SKM-1 (cell line): ENCODE results near the gene NRF1.
"Not testable (repeated sequence)": the region's sequence is repeated elsewhere in the genome, so short reads cannot be mapped to it uniquely, and the experiment has no call there.

ENCODE experiments used
- DNase-seq: peaks from one replicate; lab custom pipeline; 2025; ENCODE audit not compliant: unreplicated experiment; lab: John Stamatoyannopoulos, UW

Gene NRF1

DNA sequence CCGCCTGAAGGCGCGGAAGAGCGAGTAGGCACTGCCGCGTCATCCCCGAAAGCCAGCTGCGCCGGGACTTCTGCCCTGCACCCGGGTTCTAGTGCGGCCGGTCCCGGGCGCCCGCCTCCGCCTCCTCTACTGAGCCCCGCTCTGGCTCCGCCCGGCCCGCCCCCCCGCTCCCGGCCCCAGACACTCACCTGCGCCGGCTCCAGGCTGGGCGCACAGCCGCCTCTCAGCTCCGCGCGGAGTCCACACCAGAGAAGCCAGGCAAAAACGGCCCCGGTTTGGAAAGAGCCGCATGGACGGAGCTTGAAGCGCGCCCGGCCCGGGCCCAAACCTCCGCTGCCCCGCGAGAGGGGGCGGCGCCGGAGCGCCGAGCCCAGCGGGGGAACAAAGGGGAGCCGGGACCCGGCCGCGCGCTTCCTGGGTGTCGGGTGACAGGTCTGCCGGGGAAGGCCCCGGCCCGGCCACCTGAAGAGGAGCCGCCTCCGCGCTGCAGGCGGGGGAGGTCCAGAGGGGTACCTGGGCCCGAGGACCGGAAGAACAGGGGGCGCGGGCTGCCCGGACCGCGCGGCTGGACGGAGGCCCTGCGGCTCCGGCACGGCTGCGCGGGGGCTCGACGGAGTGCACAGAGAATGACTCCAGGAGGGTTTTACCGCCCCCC lies 168.2 kb downstream of the NRF1 start:
- no peak for DNase-seq

DNA sequence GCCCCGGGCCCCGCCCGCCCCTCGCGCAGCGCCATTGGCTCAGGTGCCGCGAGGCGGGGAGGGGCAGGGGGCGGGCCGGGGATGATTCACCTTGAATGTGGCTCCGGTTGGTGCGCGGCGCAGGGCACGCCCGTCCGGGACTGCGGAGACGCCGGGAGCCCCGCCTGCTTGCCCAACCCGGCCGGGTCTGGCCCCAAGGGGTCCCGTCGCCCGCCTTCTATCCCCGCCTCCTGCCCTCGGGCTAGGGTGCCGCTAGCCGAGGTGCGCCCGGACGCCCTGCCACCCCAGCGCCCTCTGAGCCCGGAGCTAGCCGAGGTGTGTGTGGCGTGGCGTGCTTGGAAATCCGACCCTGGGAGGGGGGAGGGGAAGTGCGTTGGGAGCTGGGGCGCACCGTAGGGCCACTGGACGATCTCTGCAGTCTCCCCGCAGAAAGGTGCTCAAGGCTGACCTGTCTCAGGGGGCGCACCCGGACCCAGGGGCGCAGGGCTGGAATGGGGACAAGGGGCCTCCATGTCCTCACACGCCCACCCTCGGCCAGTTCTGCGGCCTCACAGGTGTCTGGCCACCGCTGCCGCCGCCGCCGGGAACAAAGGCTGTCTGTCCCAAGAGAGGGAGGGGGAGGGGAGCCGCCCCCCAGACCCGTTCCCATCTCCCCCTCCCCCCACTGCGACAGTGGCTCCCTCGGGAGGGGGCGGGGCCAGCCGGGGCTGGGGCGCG lies 168.9 kb downstream of the NRF1 start:
- no peak for DNase-seq

DNA sequence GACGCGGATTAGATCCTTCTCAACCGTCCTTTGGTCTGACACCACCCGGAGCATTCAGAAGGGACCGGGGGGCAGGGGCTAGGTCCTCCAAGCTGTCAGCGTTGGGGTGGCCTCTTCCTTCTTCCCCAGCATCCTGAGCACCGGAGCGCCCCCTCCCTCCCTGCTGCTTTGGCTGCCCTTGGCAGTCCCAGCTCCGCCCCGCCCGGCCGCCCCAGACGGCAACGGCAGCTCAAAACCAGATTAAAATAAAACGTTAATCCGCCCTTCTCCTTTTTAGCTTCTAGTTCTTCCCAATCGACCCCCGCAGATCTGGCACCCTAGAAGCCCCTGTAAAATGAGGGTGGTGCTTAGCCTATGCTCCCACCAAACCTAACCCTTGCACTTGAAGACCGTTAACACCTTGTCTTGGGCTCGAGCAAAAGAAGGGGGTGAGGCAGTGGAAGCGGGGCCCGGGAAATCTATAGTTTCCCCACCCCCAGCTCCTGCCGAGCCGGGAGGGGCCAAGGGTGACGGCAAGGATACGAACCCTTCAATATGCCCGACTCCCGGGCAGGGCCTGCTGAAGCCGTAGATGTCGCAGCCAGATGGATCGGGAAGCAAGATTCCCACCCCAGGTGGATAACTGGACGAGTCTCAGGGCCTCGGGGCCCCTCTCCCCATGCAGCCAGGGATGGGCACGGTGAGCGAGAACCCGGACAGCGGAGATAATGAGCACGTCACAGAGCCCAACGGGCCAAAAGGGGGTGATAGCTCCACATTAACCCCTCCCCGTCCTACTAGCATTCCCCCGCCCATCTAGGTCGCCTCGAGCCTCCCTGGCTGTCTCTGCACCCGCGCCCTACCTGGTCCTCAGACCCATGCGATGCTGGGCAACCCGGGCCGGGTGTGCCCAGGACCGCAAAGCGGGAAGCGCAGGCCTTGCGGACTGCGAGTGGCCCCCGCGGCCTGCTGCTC lies 169.7 kb downstream of the NRF1 start:
- no peak for DNase-seq

DNA sequence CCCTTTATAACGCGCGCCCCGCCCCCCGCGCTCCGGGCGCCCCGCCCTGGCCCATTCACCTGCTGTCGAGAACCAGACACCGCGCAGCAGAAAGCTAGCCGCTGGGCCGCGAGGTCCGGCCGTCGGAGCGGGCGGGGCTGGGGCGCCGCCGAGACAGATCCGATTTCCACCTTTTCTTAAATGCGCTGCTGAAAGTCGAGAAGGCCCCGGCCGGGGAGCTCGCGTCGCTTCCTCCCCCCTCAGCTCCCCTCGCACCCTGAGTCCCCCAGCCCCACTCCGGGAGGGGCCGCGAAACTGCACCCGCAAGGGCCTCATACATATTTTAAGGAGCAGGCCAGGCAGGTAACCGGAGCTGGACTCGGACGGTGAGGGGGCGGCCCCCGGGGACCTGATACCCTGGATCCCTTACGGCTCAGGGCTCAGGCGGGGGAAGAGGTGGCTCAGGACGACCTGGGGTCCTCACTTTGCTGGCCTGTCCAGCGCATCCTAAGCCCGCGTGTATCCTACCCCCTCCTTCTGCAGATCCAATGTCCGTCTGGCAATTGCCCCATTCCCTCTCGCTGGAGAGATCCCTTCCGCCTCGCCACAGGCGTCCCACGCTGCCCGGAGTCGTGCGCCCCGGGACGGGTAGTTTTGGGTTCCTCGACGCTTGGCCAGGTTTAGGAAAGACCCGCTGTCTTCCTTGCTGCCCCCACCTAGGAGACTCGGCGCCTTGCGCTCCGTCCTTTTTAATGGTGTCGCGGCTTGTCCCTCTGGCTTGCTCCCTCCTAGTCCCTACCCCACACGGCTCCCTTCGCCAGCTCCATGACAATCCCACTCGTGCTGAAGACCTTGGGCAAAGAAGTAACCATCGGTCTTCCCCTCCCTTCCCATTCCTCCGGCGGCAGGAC lies 170.7 kb downstream of the NRF1 start:
- DNase-seq, result no peak

- DNase-seq, result no peak
These were observed 171.5 kb downstream of the NRF1 start for GRCh38 chr7:129782818-129783583.

DNA sequence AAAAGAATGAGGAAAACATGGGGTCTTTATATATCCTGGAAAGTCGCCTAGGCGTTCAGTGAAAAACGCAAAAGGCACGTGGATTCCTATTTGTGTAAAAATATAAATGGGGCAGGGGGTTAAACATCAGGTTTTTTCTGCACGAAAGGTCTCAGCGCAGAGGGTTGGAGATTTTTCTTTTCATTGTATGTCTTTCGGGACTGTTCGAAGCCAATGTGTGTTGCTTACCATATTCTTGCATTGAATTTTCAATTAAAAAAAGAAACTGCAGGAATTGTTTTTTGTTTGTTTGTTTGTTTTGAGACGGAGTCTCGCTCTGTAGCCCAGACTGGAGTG lies 172.0 kb downstream of the NRF1 start:
- no peak for DNase-seq

- DNase-seq, result no peak
These were observed 172.9 kb downstream of the NRF1 start for GRCh38 chr7:129784437-129784782.

DNA sequence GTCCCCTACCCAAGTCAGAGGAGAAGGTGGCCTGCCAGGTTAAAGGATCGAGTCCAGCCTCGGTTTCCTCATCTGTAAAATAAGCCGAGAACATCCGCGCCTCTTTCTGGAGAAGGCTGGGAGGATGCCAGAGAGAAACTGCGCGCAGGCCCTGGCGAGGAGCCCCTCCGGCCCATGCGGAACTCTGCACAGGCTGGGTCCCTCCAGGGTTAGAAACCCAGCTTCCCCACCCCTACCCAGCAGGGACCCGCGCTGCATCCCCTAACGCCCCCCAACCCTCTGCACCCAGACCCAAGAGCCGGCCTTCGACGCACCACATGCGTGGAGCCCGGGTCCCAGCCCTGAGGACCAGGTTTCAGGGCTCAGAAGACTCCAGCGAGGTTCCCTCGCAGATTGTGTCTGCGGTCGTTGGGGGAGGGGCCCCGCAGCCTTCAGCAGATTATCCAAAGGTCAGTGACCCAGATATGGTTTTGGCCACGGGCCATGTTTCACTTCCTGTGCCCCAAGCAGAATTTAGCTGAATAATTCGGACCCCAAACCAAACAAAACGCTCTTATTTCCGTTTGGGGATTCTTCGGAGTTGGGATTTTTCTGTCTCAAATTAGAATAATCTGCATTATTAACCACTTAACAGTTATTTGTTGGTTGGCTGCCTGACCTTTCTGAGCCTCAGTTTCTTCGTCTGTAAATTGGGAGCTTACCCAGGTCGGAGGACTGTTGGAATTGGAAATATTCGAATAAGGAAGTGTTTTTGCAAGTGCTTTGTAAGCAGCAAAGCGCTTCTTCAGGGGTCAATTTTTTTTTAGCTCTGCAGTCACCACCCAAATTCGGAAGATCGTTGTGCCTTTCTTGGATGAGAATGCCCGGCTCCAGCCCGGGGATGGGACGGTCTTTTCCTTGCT lies 173.5 kb downstream of the NRF1 start:
- DNase-seq, result no peak

- DNase-seq, result no peak
These were observed 174.4 kb downstream of the NRF1 start for GRCh38 chr7:129785685-129786514.

- no peak for DNase-seq
These were observed 175.5 kb downstream of the NRF1 start for GRCh38 chr7:129786825-129787563.

GRCh38 chr7:129789000-129789399 lies 177.5 kb downstream of the NRF1 start:
- no peak for DNase-seq

DNA sequence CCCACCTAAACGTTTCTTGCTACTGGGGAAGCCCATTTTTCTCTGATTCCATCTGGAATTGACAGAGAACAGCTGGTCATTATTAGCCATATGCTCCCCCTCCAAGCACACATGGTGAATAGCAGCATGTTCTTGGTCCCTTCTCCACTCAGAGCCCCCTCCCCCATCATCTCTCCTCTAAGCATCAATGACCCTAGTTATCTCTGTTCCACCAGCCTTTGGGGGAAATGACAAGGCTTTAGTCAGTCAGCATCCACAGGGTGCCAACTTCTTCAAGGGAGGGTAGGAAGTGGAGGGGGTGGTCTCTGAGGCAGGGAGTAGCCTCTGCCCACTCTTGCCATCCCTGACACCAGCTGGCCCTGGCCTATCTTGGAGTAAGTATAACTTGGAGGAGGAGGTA lies 178.1 kb downstream of the NRF1 start:
- DNase-seq, result no peak

DNA sequence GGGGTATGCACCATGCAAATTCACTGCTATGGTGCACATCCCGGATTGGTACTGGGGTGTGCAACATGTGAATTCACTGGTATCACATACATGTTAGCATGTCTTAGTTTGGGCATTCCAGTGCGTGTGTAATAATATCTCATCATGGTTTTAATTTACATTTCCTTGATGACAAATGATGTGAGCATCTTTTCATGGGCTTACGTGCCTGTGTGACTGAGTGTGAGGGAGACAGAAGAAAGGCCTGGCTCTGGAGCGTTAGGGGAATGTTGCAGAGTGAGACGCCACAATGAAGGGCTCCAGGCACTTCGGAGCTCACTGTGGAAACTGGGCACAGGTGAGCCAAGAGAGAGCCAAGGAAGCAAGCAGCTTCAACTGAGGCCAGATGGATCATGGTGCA lies 178.6 kb downstream of the NRF1 start:
- DNase-seq, result no peak

GRCh38 chr7:129792721-129793120 lies 181.2 kb downstream of the NRF1 start:
- DNase-seq, result no peak

GRCh38 chr7:129793506-129794310 lies 182.2 kb downstream of the NRF1 start:
- no peak for DNase-seq

DNA sequence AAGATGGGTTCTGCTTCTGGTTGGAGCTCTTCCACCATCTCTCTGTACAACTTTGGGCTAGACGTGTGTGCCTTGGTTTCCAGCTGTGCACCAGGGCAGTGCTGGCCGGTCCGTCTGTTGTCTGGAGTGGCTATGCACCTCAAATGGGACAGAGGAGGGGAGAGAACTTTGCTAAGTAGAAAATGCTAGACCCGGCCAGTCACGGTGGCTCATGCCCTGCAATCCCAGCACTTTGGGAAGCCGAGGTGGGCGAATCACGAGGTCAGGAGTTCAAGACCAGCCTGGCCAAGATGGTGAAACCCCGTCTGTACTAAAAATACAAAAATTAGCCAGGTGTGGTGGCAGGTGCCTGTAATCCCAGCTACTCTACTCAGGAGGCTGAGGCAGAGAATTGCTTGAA lies 182.9 kb downstream of the NRF1 start:
- DNase-seq, result not testable (repeated sequence)
